Activated T-helper 1 cell treated with anti-CD3 and anti-CD28 coated beads, Interleukin-2, amount 50 U/mL, for 16 hours (primary cell): ENCODE measurements around the gene RNU1-3.
"Not testable (repeated sequence)": the region's sequence is repeated elsewhere in the genome, so short reads cannot be mapped to it uniquely, and the experiment has no call there.

Source experiments
- DNase-seq, 2 donors: peaks; one replicate each; pipeline ENCODE4 v3.0.0-alpha.2; 2020; ENCODE audit warnings: low read depth in 1 of 2, low spot score in 1 of 2

Gene RNU1-3

DNA sequence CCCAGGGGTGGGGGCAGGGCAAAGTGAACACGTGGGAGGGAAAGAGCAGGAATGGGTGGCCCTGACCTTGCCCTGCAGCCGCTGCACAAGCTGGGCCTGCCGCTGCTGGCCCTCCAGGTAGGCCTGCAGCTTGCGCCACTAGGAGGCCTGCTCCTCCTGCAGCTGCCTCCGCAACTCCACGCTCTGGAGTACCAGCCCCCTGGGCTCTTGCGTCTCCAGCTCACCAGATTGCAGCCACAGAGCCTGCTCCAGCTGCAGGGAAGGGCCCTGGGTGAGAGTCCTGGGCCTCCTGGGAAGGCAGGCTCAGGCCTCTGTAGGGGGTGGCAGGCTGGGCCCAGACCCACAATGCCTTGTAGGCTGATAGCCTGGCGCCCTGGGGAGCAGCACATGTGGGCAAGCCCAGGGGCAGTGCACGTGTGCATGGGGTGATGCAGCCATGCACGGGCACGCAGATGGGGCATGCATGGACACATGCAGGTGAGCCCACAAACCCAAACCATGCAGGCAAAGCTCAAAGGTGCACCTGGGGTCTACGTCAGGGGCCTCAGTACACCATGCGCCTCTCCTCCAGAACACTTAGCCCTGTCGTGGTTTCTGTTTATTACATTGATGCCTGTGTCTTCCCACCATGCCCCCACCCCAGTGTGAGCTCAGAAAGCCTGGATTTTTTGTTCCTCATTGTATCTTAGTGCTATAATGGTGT lies 9.6 kb downstream of the RNU1-3 start:
- DNase-seq: not testable (repeated sequence)

DNA sequence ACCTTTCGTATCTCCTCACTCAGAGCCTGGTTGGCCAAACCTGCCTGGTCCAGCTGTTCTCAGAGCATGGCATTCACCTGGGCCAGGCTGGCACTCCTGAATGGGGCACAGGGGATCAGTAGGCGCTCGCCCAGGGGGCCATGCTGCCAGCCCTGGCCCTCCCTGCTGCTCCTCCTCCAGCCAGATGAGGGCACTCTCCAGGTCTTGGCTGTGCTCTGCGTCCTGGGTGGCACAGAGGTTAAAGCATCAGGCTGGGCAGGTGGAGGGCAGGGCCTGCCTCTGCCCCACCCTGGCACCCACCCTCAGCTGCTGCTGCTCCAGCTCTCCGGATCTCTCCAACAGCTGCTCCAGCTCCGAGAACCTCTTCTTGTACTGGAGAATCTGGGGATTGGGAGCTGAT lies 10.2 kb downstream of the RNU1-3 start:
- not testable (repeated sequence) for DNase-seq

DNA sequence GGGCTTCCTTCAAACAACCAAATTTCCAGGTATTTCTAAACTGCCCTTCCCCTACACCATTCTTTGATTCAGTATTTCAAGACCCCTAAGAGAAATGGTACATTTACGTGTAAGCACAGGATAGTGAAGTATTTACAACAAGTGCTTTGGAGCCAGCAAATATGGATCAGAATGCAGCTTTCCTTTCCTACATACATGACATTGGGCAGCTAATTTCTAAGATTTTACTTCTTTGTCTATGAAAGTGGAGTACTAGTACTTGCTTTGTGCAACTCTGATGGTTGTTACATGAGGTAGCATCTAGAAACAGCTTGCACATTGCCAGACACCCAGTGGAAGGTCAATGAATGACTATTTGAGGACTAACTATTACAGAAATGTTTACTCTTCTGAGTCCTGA lies 15.2 kb downstream of the RNU1-3 start:
- not testable (repeated sequence) for DNase-seq

DNA sequence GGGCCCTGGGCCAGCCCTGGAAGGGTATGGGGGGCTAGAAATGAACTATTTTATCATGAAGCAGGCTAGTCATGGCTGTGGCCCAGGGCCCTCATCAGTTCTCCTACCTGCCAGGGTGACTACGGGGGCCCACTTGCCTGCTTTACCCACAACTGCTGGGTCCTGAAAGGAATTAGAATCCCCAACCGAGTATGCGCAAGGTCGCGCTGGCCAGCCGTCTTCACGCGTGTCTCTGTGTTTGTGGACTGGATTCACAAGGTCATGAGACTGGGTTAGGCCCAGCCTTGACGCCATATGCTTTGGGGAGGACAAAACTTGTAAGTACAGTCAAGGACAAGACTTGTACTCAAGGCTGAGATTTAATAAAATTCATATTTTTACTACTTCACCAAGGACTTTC lies 16.8 kb downstream of the RNU1-3 start:
- DNase-seq: not testable (repeated sequence)

DNA sequence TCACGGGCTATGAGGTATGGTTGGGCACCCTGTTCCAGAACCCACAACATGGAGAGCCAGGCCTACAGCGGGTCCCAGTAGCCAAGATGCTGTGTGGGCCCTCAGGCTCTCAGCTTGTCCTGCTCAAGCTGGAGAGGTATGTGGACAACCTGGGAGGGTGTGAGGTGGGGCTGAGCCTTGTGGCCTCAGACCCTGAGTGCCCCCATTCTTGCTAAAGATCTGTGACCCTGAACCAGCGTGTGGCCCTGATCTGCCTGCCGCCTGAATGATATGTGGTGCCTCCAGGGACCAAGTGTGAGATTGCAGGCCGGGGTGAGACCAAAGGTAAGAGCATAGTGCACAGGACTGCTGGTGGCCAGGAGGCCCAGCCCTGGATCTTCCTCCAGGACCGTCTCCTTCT lies 17.4 kb downstream of the RNU1-3 start:
- DNase-seq: not testable (repeated sequence)

DNA sequence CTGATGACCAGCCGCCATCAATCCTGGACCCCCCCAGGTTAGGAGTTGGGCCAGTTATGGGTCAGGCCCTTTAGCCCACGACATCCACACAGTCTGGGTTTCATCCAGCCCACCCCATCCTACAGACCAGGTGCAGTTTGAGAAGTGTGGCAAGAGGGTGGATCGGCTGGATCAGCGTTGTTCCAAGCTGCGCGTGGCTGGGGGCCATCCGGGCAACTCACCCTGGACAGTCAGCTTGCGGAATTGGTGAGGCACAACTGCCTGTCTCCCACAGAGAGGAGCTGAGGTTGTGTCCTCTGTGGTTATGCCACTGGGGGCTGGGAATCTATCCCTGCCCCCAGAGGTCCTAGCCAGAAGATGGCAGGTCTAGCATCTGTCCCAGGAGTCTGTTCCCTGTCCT lies 18.0 kb downstream of the RNU1-3 start:
- DNase-seq: not testable (repeated sequence)

DNA sequence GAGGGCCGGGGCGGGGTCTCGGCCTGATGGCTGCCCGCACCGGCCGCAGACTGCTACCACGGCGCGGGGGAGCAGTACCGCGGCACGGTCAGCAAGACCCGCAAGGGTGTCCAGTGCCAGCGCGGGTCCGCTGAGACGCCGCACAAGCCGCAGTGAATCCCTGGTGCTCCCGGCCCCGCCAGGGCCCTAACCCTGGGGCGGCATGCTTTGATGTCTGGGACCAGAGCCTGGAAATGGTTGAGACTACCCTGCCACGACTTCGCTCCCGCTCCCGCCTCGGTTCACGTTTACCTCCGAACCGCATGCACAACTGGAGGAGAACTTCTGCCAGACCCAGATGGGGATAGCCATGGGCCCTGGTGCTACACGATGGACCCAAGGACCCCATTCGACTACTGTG lies 18.5 kb downstream of the RNU1-3 start:
- DNase-seq: not testable (repeated sequence)

DNA sequence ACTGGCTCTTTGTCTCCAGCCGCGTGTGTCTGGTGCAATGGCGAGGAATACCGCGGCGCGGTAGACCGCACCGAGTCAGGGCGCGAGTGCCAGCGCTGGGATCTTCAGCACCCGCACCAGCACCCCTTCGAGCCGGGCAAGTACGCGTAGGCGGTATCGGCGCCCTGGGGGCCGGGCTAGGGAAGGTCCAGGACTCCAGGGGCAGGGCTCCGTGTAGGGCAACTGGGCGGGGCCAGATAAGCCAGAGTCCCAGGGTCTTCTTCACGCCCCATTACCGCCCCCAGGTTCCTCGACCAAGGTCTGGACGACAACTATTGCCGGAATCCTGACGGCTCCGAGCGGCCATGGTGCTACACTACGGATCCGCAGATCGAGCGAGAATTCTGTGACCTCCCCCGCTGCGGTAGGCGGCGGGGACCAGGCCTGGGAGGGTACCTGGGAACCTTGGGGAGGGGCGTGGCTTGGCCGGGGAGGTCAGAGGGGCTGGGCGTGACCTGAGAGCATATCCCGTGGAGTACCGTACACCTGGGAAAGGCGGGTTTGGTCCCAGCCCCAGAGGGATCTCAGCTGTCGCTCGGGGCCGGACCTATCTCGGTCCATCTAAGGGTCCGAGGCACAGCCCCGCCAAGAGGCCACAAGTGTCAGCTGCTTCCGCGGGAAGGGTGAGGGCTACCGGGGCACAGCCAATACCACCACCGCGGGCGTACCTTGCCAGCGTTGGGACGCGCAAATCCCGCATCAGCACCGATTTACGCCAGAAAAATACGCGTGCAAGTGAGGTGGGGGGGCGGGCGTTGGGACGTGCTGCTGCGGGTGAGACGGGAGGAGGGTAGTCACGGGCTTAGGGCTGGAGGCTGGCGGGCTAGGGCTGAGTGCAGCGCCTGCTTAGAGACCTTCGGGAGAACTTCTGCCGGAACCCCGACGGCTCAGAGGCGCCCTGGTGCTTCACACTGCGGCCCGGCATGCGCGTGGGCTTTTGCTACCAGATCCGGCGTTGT lies 19.3 kb downstream of the RNU1-3 start:
- not testable (repeated sequence) for DNase-seq

DNA sequence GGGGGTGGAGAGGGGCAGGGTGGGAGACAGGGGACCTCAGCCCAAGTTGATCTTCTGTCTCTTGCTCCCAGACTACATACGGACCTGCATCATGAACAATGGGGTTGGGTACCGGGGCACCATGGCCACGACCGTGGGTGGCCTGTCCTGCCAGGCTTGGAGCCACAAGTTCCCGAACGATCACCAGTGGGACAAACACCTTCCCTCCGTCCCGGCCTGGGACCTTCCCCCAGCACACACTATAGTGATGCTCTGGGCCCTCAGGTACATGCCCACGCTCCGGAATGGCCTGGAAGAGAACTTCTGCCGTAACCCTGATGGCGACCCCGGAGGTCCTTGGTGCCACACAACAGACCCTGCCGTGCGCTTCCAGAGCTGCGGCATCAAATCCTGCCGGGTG lies 20.0 kb downstream of the RNU1-3 start:
- DNase-seq: not testable (repeated sequence)

DNA sequence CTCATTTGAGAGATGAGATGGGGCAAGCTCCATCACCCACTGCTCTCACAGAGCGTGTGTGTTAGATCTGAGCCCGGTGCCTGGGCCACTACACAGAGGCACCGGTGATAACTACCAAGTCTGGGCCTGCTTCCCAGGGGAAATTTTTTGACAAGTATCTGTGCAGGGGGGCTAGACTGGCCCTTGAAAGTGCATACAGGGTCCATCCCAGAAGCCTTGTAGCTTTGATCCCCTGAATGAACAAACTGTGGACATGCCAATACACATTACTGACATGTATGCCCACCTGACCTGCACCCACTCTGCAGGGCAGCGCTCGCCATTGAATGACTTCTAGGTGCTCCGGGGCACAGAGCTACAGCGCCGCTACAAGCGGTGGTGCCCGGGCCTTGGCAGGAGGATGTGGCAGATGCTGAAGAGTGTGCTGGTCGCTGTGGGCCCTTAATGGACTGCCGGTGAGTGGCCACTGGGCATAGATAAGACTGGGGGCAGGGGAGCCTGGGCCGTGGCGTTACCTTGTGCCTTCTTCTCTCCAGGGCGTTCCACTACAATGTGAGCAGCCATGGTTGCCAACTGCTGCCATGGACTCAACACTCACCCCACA lies 20.6 kb downstream of the RNU1-3 start:
- not testable (repeated sequence) for DNase-seq

DNA sequence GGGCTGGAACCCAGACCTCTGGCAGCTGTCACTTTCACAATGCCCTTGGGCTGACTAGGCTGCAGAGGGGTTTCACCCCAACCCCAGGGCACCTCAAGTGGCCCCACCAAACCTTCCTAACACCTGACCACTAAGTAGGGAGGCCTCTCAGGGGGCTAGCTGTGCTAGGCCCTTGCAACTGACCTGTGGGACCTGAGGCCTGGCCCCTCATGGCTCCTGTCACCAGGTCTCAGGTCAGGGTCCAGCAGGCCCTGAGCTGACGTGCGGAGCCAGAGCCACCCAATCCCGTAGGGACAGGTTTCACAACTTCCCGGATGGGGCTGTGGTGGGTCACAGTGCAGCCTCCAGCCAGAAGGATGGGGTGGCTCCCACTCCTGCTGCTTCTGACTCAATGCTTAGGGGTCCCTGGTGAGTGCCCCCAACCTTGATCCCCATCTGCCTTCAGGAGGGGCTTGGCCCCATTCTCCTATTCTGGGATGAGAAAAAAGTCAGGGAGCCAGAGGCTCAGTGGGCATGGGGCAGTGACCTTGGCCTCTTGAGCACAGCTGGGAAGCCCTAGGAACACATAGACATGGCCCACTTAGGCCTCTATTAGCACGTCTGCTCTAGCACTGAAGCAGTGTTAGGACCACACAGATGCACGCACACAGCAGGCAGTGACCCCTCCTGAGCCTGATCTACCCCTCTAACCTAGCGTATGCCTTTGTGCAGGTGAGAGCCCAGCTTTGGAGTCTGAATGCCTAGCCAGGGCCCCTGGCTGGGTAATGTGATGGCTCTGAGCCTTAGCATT lies 21.3 kb downstream of the RNU1-3 start:
- not testable (repeated sequence) for DNase-seq

DNA sequence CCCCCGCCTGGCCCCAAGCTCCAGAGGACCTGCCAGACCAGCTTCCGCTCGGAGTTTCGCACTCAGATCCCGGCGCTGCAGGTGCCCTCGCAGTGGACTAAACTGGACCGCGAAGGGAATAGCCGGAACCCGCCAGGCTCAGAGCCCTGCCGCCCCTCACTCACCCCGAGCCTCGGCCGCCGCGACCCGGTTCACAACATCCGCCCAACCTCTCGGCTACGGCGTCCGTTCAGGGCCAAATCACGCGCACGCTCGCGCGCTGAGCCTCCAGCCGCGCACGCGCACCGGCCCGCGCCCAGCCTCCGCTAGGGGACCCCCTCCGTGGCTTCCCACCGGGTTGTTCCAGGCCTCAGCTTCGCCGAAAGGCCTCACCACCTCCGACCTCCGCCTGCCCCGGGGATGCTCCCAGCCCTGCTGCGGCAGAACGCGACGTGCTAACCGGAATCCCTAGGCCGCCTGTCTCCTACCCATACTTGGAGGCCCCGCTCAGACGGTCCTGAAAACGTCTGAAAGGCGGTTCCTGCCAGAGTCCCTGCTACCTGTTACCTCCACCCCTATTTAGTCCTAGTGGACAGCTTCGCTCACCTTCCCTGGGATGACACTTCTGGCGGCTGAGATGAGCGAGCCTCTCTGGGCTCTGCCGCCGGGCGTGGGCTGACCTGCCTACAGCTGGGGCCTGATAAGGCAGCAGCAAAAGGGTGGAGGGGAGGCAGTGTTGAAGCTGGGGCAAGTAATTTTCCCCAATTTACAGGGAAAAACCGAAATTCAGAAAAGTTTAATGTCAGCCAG lies 22.1 kb downstream of the RNU1-3 start:
- peak; percentile 98 to 100 for DNase-seq

DNA sequence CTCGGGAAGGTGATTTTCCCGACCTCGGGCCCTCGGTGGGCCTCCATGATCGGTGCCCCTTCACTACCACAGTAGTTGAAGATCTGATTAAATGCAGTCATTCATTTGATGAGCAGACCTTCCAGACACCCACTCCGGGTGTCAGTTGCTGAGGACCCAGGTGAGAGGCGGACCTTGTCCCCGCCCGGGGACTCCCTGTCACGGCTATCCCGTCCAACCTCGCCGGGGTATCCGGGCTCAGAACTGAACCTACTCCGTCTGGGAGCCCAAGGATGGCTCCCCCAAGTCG lies 22.6 kb downstream of the RNU1-3 start:
- no peak for DNase-seq

DNA sequence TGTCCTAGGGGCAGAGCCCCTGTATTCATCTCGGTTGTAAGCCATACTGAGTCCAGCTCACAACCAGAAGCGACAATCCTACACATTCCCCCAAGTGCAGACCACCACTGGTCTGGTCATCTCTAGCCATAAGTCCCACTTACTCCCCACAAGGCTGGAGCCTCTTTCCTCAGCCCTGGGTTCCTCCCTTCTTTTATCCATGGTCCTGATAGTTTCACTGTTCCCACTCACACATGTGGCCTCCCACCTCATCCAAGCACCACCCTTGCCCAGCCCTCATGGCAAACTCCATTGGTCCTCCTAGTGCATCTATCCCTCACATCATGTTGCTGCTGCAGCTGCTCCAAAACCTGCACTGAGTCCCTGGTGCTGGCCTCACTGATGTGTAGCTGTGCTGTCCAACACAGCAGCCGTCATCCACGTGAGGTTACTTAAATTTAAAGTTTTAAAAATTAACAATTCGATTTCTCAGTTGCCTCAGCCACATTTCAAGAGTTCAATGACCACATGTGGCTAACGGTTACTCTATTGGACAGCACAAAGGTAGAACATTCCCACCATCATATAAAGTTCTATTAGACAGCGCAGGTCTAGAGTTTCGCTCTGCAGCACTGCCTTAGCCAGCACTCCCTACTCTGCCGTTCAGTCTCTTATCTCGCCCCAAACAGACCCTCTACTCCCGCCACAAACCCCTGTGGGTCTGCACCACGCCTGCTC lies 23.1 kb downstream of the RNU1-3 start:
- not testable (repeated sequence) for DNase-seq

DNA sequence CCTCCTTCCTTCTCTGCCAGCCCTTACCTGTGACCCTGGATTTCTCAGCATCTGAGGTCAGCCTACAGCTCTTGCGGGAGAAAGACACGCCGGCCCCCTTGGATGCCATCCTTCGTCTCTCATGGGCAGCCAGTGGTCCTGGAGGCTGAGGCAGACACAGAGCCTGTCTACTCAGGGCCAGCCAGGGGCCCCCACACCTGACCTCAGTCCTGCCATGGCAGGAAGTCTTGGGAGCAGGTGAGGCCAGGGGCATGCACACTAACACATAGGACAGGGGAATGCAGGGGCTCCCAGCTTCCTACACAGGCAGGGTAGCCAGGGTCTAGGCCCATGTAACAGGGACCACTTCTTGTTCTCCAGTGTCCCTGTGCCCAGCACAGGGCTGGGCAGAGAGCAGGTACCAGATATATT lies 23.7 kb downstream of the RNU1-3 start:
- DNase-seq: not testable (repeated sequence)

DNA sequence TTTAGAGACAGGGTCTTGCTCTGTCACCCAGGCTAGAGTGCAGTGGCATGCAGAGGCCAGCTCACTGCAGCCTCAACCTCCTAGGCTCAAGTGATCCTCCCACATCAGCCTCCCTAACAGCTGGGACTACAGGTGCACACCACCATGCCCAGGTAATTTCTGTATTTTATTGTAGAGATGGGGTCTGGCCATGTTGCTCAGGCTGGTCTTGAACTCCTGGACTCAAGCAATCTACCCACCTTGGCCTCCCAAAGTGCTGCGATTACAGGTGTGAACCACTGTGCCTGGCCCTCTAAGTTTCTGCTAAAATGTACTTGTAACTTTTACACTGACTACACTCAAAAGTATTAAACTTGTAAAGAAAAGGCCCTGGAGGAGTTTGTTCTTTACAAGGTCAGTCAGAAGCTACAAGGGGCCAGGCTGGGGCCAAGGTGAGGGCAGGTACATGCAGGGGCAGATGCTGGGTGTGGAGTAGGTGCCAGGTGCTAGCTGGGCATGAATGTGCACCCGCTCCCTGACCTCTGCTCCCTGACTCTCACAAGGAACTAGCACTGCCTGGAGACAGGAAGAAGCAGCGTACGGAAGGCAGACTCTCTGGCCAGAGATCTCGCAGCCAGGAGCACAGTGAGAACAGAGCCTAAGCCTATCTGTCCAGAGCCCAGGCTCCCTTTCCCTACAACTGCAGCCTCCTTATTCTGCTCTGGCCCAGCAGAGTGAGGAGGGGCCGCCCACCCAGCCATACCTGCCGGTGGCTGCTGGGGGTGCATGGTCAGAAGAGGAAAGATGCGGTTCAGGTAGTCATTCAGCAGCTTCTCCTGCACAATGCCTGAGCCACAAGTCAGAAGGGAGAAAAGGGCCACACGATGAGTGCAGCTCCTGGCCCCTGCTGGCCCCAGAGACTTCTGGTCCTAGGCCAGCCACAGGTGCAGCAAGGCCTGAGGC lies 24.5 kb downstream of the RNU1-3 start:
- DNase-seq: not testable (repeated sequence)

DNA sequence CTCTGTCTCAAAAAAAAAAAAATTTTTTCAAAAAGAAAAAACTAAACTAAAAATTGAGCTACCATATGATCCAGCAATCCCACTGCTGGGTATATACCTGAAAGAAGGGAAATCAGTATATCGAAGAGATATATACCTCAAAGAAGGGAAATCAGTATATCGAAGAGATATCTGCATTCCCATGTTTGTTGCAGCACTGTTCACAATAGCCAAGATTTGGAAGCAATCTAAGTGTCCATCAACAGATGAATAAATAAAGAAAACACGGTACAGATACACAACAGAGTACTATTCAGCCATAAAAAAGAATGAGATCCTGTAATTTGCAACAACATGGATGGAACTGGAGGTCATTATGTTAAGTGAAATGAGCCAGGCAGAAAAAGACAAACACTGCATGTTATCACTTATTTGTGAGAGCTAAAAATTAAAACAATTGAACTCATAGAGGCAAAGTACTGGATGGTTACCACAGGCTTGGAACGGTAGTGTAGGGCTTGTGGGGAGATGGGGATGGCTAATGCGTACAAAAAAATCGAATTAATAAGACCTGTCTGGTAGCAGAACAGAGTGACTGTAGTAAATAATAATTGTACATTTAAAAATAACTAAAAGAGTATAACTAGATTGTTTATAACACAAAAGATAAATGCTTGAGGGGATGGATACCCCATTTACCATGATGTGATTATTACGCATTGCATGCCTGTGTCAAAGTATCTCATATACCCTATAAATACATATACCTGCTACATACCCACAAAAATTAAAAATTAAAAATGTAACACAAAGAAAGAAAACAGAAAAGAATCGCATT lies 25.4 kb downstream of the RNU1-3 start:
- not testable (repeated sequence) for DNase-seq
